ENCODE measurements around the gene NEK11.

NEK11 gene

DNA sequence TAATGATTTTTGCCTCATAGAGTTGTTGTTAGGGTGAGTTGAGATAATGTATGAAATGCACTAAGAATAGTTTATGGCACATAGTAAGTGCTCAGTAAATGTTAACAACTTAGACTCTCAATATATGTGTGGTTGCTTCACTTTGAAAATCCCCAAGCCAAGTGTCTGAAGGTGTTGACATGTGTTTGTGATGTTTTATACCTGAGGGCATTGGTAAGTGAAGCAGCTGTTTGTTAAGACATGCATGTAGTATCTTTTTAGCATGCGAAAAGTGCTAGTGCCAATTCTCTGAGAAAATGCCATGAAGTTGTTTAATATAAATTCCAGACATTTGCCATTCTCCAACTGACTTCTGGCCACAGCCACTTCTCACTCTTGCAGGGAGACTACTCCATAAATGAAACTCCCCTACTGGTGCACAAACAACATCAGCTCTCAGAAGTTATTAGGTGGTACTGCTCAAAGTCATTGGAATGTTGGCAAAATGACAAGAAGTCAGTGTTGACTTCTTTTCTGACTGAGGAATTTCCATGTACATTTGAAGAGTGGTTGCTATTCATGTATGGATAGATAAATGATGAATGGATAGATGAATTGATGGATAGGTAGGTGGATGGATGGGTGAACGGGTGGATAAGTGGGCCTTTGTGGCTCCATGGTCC, 251.3 kb downstream of the NEK11 start:
- ChIA-PET POLR2A (no interaction called here), CTCF (no interaction called here)
- DNase-seq (ENCODE audit: extremely low spot score) = no peak
- no peak for TF ChIP-seq SP1 (IDR thresholded peaks at IDR 0.05)
- TF ChIP-seq ZNF384 (IDR thresholded peaks at IDR 0.05) = no peak
- no peak for TF ChIP-seq HDGF (IDR thresholded peaks at IDR 0.05; ENCODE audit: borderline replicate concordance)
- TF ChIP-seq SUZ12 (IDR thresholded peaks at IDR 0.05) = no peak
- TF ChIP-seq LEF1 (IDR thresholded peaks at IDR 0.05; ENCODE audit: borderline replicate concordance) = no peak
- no peak for TF ChIP-seq FOXA1 (IDR thresholded peaks at IDR 0.05)
- no peak for TF ChIP-seq BHLHE40 (IDR thresholded peaks at IDR 0.05; ENCODE audit: borderline replicate concordance)
- no peak for TF ChIP-seq FOXK2 (IDR thresholded peaks at IDR 0.05)
- no peak for TF ChIP-seq FOXM1 (IDR thresholded peaks at IDR 0.05; ENCODE audit: borderline replicate concordance)
- no peak for TF ChIP-seq ARNT (IDR thresholded peaks at IDR 0.05)
- no peak for TF ChIP-seq L3MBTL2 (conservative IDR thresholded peaks at IDR 0.05)
- no peak for TF ChIP-seq CTBP1 (IDR thresholded peaks at IDR 0.05; ENCODE audit: borderline replicate concordance)
- no peak for TF ChIP-seq ELF4 (IDR thresholded peaks at IDR 0.05)
- no peak for TF ChIP-seq TARDBP (IDR thresholded peaks at IDR 0.05)
- TF ChIP-seq PKNOX1 (IDR thresholded peaks at IDR 0.05) = no peak
- no peak for TF ChIP-seq NFRKB (IDR thresholded peaks at IDR 0.05)

GRCh38 chr3:131279577-131279976, 252.9 kb downstream of the NEK11 start:
- POLR2A ChIA-PET = no interaction called here
- DNase-seq (ENCODE audit: extremely low spot score) = no peak
- CTCF ChIA-PET = no interaction called here
- TF ChIP-seq FOXM1 (IDR thresholded peaks at IDR 0.05; ENCODE audit: borderline replicate concordance) (no peak), CTBP1 (IDR thresholded peaks at IDR 0.05; ENCODE audit: borderline replicate concordance) (no peak), ARNT (IDR thresholded peaks at IDR 0.05) (no peak), BHLHE40 (IDR thresholded peaks at IDR 0.05; ENCODE audit: borderline replicate concordance) (no peak), HDGF (IDR thresholded peaks at IDR 0.05; ENCODE audit: borderline replicate concordance) (no peak), PKNOX1 (IDR thresholded peaks at IDR 0.05) (no peak), NFRKB (IDR thresholded peaks at IDR 0.05) (no peak), SUZ12 (IDR thresholded peaks at IDR 0.05) (no peak), LEF1 (IDR thresholded peaks at IDR 0.05; ENCODE audit: borderline replicate concordance) (no peak)

DNA sequence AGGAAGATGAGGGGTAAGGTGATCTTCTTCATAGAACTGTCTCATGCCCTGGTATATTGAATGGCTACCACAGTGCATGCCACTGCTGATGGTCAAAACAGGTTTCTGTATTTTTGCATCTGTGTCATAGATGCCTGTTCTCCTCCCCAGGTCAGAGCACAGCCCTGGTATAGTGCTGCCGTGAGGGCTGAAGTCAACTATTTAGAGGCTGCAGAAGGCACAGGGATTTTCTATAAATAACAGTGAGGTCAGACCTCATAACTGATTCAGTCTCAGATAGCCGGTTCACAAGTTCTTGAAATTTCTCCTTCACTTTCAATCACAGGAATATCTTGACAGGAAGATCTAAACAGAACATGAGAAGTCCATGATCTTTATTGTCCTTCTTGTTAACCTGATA, 255.7 kb downstream of the NEK11 start:
- ChIA-PET POLR2A (no interaction called here), CTCF (no interaction called here)
- DNase-seq (ENCODE audit: extremely low spot score) = no peak
- TF ChIP-seq FOXK2 (IDR thresholded peaks at IDR 0.05) (no peak), PKNOX1 (IDR thresholded peaks at IDR 0.05) (0 out of 2 replicates have a peak, but pooled peaks have one; percentile 9), TARDBP (IDR thresholded peaks at IDR 0.05) (no peak), NFRKB (IDR thresholded peaks at IDR 0.05) (no peak)

- TF ChIP-seq FOXM1 (IDR thresholded peaks at IDR 0.05; ENCODE audit: borderline replicate concordance) = no peak
- ChIA-PET CTCF (no interaction called here), POLR2A (no interaction called here)
- DNase-seq (ENCODE audit: extremely low spot score) = no peak
These were observed 256.3 kb downstream of the NEK11 start for GRCh38 chr3:131282967-131283366.

- no peak for DNase-seq (ENCODE audit: extremely low spot score)
- ChIA-PET POLR2A (no interaction called here), CTCF (interaction anchor here (0.7 kb wide), 1 partner anchor 118 kb away, joined by 4 read pairs; no protein-coding TSS in a partner anchor)
- TF ChIP-seq CTBP1 (IDR thresholded peaks at IDR 0.05; ENCODE audit: borderline replicate concordance) = no peak
- TF ChIP-seq NFRKB (IDR thresholded peaks at IDR 0.05) = no peak
- TF ChIP-seq L3MBTL2 (conservative IDR thresholded peaks at IDR 0.05) = no peak
- TF ChIP-seq SP1 (IDR thresholded peaks at IDR 0.05) = no peak
- no peak for TF ChIP-seq FOXK2 (IDR thresholded peaks at IDR 0.05)
- TF ChIP-seq PKNOX1 (IDR thresholded peaks at IDR 0.05) = no peak
- no peak for TF ChIP-seq TARDBP (IDR thresholded peaks at IDR 0.05)
- no peak for TF ChIP-seq HDGF (IDR thresholded peaks at IDR 0.05; ENCODE audit: borderline replicate concordance)
- TF ChIP-seq LEF1 (IDR thresholded peaks at IDR 0.05; ENCODE audit: borderline replicate concordance) = no peak
- TF ChIP-seq ARNT (IDR thresholded peaks at IDR 0.05) = no peak
- TF ChIP-seq ELF4 (IDR thresholded peaks at IDR 0.05) = no peak
- TF ChIP-seq SUZ12 (IDR thresholded peaks at IDR 0.05) = no peak
- TF ChIP-seq FOXM1 (IDR thresholded peaks at IDR 0.05; ENCODE audit: borderline replicate concordance) = no peak
These were observed 257.2 kb downstream of the NEK11 start for GRCh38 chr3:131283862-131284261.

GRCh38 chr3:131284302-131284701, 257.6 kb downstream of the NEK11 start:
- no peak for DNase-seq (ENCODE audit: extremely low spot score)
- no peak for TF ChIP-seq ZNF384 (IDR thresholded peaks at IDR 0.05)
- TF ChIP-seq HDGF (IDR thresholded peaks at IDR 0.05; ENCODE audit: borderline replicate concordance) = no peak
- ChIA-PET POLR2A (no interaction called here), CTCF (no interaction called here)

Measured in HEK293T (cell line).